ENCODE results near the gene SPC24.
"Not testable (repeated sequence)": the region's sequence is repeated elsewhere in the genome, so short reads cannot be mapped to it uniquely, and the experiment has no call there.

DNA sequence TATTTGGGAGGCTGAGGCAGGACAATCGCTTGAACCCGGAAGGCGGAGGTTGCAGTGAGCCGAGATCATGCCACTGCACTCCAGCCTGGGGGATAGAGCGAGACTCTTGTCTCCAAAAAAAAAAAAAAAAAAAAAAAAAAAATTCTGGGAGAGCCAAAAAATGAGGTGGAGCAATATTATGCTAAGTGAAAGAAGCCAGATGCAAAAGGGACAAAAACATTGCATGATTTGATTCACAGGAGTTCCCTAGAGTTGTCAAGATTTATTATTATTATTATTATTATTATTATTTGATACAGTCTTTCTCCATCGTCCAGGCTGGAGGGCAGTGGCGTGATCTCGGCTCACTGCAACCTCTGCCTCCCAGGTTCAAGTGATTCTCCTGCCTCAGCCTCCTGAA is 25.4 kb upstream of the SPC24 start:
- not testable (repeated sequence) for TF ChIP-seq POLR2A (IDR thresholded peaks at IDR 0.05; ENCODE audit: low read length); GATA1 (IDR thresholded peaks at IDR 0.05; ENCODE audit: low read depth, low read length)
